Stimulated activated naive CD8-positive, alpha-beta T cell treated with anti-CD3 and anti-CD28 coated beads, Interleukin-15, Interleukin-2, amounts not matched to agents 100 U/mL and 50 U/mL, for 24 hours (primary cell): ENCODE data around the gene TNFRSF9.
A peak's percentile ranks its signal among the peaks of the same experiment; 100 is the strongest.
"Not testable (repeated sequence)": the region's sequence is repeated elsewhere in the genome, so short reads cannot be mapped to it uniquely, and the experiment has no call there.

ENCODE experiments used
- ATAC-seq: fragments of 150-1000 bp; cut with Tn5 transposase; one replicate; pipeline ENCODE4 v1.10.0; 2021
- DNase-seq: peaks from one replicate; pipeline ENCODE4 v3.0.0; 2021

Gene TNFRSF9

DNA sequence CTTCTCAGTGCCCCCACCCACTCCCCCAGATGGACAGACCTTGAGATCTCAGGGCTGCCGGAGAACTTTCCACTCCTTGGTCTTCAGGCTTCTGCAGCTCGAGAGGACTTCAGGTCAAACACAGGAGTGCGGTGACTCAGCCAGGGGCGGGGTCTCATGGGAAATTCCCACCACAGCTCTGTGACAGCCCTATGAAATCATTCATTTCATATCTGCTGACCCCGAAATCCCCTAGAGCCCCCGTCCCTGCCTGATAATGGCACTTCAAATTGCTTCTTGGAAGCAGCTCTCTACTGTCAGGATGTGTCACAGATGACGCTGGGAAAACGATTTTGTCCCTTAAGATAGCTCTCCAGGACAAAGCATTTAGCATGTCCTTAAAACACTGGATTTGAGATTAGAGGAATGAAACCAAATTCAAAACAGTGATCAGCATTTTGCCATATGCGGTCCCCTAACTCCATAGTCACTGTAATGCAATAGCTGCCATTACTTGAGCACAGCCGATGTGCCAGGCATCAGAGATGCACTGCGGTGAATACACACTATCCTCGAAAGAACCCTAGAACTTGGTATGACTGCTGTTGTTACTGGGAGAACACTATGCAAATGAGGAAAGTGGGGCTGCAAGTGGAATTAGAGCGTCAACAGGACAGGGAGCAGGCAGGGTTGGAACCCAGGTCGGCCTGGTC lies at the start of gene TNFRSF9:
Gene TNFRSF9 (minus strand): TSS at position 95 of the 692 bp plus-strand sequence. CDS start 845 bp downstream, outside the sequence.
- ATAC-seq (peak; percentile 92), DNase-seq (peak; percentile 92)

DNA sequence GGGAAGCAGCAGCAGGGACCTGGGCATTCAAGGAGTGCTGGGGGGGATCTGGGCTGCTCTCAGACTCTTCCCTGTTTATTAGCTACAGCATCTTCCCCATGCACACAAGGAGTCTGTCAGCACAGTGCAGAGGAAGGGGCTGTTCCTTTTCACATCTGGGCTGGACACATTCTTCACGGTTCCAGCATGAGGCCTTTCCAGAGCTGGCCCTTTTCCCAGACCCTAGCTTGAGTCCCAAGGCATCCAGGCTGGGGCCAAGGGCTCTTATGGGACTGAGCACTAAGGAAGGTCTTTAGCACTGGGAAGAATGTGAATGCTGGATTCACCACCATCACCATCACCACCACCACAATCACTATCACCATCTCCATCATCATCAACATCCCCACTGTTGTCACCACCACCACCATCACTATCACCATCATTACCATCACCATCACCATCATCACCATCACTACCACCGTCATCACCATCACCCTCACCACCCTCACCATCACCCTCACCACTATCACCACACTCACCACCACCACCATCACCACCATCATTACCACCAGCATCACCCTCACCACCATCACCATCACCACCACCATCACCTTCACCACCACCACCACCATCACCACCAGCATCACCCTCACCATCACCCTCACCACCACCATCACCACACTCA lies 49.3 kb upstream of the TNFRSF9 start:
- DNase-seq (no peak), ATAC-seq (no peak)

DNA sequence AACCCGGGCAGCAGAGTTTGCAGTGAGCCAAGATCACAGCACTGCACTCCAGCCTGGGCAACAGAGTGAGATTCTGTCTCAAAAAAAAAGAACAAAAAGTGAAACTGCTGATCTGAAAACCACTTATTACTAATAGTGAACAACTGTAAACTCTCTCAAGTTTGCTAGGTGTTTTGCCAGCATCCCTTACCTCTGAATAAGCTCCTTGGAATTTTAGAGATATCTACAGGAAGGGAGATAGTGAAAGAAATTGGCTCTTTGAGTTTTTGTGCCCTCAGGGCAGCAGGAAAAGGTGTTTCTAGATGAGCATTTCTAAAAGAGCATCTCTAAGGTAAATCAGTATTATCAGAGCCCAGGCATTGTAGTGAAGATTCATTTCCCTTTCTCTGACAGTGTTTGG lies 47.9 kb upstream of the TNFRSF9 start:
- no peak for ATAC-seq
- DNase-seq: no peak

GRCh38 chr1:7987528-7987927 lies 46.9 kb upstream of the TNFRSF9 start:
- no peak for ATAC-seq

DNA sequence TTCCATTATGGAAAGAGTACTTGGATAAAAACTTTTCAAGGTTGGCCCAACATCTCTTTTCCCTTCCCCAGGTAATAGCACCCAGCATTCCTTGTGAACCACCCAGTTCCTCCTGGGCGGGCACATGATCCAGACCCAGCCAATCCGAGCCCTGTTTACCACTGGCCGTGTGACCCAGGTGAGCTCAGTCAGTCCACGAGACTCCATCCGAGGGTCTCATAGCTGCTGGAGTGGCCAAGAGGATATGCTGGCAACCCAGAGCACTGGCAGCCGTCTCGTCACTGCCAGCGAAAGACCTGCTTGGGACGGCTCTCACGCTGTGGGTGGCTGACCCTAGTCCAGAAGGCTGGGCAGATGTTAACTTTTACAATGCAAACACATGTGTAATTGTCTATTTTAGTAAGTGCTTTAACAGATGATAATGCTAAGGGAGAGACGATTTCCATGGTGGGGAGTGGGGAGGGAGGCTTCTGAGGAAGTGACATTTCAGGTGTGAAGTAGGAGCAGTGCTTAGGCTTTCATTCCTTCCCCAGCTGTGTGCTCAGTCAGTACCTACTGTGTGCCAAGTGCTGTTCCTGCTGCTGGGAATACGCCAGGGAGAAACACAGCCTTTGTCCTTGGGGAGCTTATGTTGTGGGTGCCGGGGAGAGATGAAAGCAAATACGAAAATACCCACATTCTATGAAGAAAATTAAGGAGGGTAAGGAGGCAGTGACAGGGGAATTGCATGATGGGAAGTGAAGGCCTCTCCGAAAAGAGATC lies 45.4 kb upstream of the TNFRSF9 start:
- ATAC-seq (no peak), DNase-seq (no peak)

More at GRCh38 chr1:7987528-7987927, 46.9 kb upstream of the TNFRSF9 start:
- no peak for DNase-seq

- no peak for ATAC-seq
- DNase-seq: no peak
Observed at GRCh38 chr1:7984811-7985210, 44.2 kb upstream of the TNFRSF9 start.

- no peak for DNase-seq
- no peak for ATAC-seq
Observed at GRCh38 chr1:7983086-7983778, 42.6 kb upstream of the TNFRSF9 start.

DNA sequence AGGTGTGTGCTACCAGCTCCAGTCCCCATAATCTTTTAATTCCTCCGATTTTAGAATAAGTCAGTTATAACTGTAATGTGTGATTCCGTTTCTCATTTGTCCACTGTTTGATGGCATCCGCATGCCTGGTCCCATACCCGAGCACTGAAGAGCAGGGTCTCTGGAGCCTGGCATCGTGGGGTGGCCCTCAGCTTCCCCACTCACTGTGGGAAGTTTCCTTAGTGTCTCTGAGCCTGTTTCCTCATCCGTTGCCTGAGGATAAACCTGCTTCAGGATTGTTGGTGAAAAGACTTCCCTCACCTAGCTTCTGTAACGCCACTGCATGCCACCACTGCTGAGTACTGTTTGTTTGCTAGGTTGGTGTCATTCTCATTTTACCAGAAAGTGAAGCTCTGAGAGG lies 40.3 kb upstream of the TNFRSF9 start:
- DNase-seq (no peak), ATAC-seq (no peak)

DNA sequence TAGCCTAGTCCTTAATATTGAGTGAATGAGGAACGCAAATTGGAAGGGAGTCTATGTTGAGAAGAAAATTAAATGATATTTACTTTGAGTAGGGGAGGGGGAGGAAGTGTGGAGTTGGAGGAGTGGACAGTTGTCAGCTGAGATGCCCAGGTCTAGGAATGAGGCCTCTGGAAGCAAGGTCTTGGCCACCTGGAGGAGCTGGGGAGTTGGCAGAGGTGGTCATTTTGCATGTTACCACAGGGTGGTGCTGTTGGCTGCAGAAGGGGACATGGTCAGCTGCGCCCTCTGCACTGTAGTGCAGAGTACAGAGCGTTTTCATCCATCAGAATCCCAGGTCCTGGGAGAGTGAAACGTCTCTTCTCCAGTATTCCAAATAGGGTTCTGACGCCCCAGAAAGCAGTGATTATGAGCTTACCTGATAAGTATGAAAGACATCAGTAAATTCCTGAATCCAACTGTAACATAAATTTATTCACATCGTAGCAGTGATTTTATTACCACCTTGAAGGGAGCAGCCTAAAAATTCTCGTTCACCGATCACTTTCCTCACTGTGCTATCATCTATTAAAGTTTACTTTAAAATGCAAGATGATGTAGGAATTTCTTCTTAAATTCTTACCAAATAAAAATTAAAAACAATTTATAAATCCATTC lies 34.7 kb upstream of the TNFRSF9 start:
- peak; percentile 58 for DNase-seq
- ATAC-seq: peak; percentile 79

DNA sequence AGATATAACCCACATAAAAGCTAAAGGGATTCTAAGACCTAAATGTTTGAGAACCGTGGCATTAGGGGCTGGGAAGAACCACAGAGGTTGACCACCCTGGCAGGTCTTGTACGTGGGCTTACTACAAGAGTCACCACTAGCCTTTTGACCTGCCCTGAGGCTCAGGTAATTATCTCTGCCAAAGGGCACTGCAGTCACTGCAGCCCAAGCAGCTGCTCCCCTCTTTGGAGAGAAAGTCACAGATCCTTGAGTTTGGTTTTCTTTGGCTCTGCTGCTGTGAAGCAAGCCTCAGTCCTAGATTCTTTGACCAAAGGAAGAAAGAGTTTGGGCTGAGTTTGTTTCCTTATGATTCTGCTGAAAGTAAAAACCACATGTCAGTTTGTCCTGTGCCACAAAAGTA lies 32.4 kb upstream of the TNFRSF9 start:
- DNase-seq (no peak), ATAC-seq (no peak)

- ATAC-seq (no peak), DNase-seq (no peak)
Observed at GRCh38 chr1:7972285-7972684, 31.6 kb upstream of the TNFRSF9 start.

GRCh38 chr1:7971024-7971423 lies 30.4 kb upstream of the TNFRSF9 start:
- DNase-seq: no peak
- ATAC-seq: no peak

GRCh38 chr1:7970246-7970645 lies 29.6 kb upstream of the TNFRSF9 start:
- ATAC-seq (no peak), DNase-seq (no peak)

DNA sequence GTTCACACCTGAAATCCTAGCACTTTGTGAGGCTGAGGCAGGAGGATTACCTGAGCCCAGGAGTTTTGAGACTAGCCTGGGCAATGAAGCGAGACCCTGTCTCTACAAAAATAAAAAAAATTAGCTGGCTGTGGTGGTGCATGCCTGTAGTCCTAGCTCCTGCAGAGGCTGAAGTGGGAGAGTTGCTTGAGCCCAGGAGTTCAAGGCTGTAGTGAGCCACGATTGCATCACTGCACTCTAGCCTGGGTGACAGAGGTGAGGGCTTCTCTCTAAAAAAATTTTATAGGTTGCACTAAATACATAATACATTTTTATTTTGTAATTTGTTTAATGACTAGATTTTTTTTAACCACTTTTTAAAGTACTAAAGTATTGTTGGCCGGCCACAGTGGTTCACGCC lies 27.0 kb upstream of the TNFRSF9 start:
- no peak for ATAC-seq
- no peak for DNase-seq

GRCh38 chr1:7967196-7967595 lies 26.6 kb upstream of the TNFRSF9 start:
- DNase-seq (no peak), ATAC-seq (no peak)

DNA sequence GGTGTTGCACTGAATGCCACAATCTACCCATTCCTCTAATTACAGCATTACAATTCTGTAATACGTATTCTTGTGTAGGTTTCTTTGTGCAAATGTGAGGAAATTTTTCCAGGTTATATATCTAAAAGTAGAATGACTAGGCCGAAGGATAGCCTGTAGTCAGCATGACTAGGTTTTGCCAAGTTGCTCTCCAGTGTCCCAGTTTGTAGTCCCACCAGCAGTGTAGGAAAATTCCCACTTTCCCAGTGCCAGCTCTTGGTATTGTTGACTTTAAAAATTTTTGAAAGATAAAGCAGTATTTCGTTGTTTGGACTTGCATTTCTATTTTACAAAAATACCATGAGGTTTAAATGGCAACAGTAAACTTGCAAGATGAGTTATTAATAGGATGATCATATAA lies 23.8 kb upstream of the TNFRSF9 start:
- DNase-seq: no peak

DNA sequence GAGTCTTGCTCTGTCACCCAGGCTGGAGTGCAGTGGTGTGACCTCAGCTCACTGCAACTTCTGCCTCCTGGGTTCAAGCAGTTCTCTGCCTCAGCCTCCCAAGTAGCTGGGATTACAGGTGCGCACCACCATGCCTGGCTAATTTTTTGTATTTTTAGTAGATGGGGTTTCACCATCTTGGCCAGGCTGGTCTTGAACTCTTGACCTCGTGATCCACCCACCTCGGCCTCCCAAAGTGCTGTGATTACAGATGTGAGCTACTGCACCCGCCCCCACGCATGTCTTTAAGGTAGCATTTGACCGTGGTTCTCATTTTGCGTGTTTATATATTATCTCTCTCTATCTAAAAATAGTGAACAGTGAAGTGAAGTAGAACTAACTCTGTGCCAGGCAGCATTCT lies 23.2 kb upstream of the TNFRSF9 start:
- not testable (repeated sequence) for DNase-seq, ATAC-seq

More for the DNA sequence above, 23.8 kb upstream of the TNFRSF9 start:
- ATAC-seq: no peak

DNA sequence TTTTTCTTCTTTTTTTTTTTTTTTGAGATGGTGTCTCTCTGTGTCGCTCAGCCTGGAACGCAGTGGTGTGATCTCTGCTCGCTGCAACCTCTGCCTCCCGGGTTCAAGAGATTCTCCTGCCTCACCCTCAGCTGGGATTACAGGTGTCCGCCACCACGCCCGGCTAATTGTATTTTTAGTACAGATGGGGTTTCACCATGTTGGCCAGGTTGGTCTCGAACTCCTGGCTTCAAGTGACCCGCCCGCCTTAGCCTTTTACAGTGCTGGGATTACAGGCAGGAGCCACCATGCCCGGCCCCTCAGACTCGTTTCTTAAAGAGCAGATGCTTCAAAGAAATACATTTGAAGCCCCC lies 22.7 kb upstream of the TNFRSF9 start:
- ATAC-seq: not testable (repeated sequence)

GRCh38 chr1:7962636-7963377 lies 22.2 kb upstream of the TNFRSF9 start:
- ATAC-seq (no peak), DNase-seq (no peak)

More for the DNA sequence above, 22.7 kb upstream of the TNFRSF9 start:
- DNase-seq: not testable (repeated sequence)

GRCh38 chr1:7962014-7962335 lies 21.3 kb upstream of the TNFRSF9 start:
- no peak for ATAC-seq
- no peak for DNase-seq
